ENCODE results near the gene RABL6. TPM values are rescaled to one million over a fixed set of nuclear protein-coding genes. Genes with fewer than 3 reads are reported as not detected.

RABL6 gene
- total and polyA plus RNA-seq, 2 of the 4 experiments (the other 2 are of a cell fraction), result 37.1 to 47.5 TPM

DNA sequence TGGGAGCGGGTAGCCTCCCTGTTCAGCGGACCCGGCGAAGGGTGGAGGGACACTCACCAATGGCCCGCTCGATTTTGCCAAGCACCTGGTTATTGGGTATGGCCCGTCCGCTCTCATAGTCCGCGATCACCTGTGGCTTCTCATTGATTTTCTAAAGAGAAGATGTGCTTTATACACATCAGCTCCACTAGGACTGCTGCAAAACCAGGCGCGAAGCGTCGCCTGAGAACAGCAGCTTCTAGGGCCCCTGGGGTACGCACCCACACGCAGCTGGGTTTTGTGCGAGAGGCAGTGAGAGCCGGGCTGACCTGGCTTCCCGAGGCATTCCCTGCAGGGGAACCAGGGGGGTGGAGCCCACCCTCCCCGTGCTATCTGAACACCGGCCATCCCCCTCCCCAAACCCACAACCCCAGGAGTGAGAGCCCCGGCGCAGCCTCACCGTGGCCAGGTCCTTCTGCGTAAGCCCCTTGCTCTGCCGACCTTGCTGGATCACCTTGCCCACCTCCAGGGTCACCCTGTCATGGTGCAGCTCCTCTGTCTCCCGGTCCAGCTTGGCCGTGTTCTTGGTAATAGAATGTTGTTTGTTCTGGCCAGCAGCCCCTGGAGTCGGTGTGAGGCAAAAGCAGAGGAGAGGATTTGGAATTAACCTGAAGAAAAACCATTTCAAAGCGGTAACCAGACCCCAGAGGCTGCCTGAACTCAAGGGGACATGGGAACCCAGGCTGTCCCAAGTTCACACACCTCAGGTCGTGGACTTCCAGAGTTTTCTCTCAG, 55.3 kb downstream of the RABL6 start:
- no peak overlapping the region for H3K4me3 ChIP-seq (ENCODE audit: insufficient read depth, low read depth, low read length)
- no peak overlapping the region for H3K56ac ChIP-seq (ENCODE audit: extremely low read depth, insufficient read depth, low read length)
- H2BK120ac ChIP-seq (ENCODE audit: low read depth, low read length), result no peak overlapping the region
- CTCF ChIA-PET, result no interaction called here
- no peak overlapping the region for H3K14ac ChIP-seq (replicated peaks; ENCODE audit: low read depth, low read length)
- H2BK15ac ChIP-seq (ENCODE audit: low read depth, low read length), result no peak overlapping the region
- DNase-seq (no peak), ATAC-seq (ENCODE audit: low read depth) (no peak)
- no peak overlapping the region for H2AK9ac ChIP-seq (replicated peaks; ENCODE audit: low read depth, low read length, poor library complexity)
- no peak overlapping the region for H2AFZ ChIP-seq (replicated peaks; ENCODE audit: low read length, poor library complexity)
- no peak overlapping the region for H4K8ac ChIP-seq (ENCODE audit: low read depth in 2 of 2, low read length in 2 of 2)
- H3K18ac ChIP-seq (ENCODE audit: low read depth, low read length), result no peak overlapping the region
- H3K79me1 ChIP-seq (ENCODE audit: low read depth in 1 of 2, low read length in 2 of 2), result peaks cover 16 to 55% of the 10 kb centered on the region in 2 experiments
- no peak overlapping the region for H3K23ac ChIP-seq (ENCODE audit: low read depth, low read length)
- no peak overlapping the region for H3K4ac ChIP-seq (ENCODE audit: low read depth, low read length)
- H4K20me1 ChIP-seq (ENCODE audit: insufficient read depth, low read length), result peaks cover 17% of the 10 kb centered on the region
- peaks cover 2% of the 10 kb centered on the region; the same call in 1 of the 2 replicates for H3K9me3 ChIP-seq (ENCODE audit: control insufficient read depth, insufficient read depth, low read length)
- peaks cover 5% of the 10 kb centered on the region for H3K9me1 ChIP-seq (ENCODE audit: insufficient read depth, low read length)
- intact Hi-C loops (cut with micrococcal nuclease) (no loop called here), dilution Hi-C loops (cut with HindIII; ENCODE audit: low sequenced_read_pairs, unreplicated experiment) (no loop called here), in situ Hi-C loops (cut with MboI; ENCODE audit: low sequenced_read_pairs) (no loop called here)
- WGBS, 2 experiments (ENCODE audit: extremely low coverage in 2 of 2, insufficient read length in 1 of 2), result 99% methylated on average over 15 of the region's 31 CpGs; no CpG with 5 or more reads in 1 of the 2 experiments
- no peak overlapping the region for H2BK5ac ChIP-seq (ENCODE audit: low read depth, low read length, poor library complexity, severe bottlenecking)
- H3K36me3 ChIP-seq (ENCODE audit: control insufficient read depth, insufficient read depth, low read length), result peaks cover 38% of the 10 kb centered on the region
- TF ChIP-seq NFE2L2 (IDR thresholded peaks at IDR 0.05; ENCODE audit: low read depth, low read length) (no peak), FOS (IDR thresholded peaks at IDR 0.05; ENCODE audit: low read depth, low read length) (no peak), POLR2A (IDR thresholded peaks at IDR 0.05; ENCODE audit: low read depth, low read length) (no peak)
- H3K27ac ChIP-seq (ENCODE audit: insufficient read depth, low read length), result no peak overlapping the region
- H4K5ac ChIP-seq (ENCODE audit: low read depth, low read length), result no peak overlapping the region
- POLR2A ChIA-PET (ENCODE audit: unreplicated experiment), result interaction anchor here (0.5 kb wide), 1 partner anchor 22 kb away, joined by 6 read pairs; no protein-coding TSS in a partner anchor
- H3K9ac ChIP-seq (ENCODE audit: low read depth, low read length), result no peak overlapping the region
- no peak overlapping the region for H3K4me2 ChIP-seq (ENCODE audit: low read depth, low read length)
- H3K4me1 ChIP-seq (ENCODE audit: control insufficient read depth, insufficient read depth, low read length), result peaks cover 12% of the 10 kb centered on the region
- BruUV-seq (replicated peaks), result no TSS peak
- H2AK5ac ChIP-seq (ENCODE audit: low read depth, low read length), result no peak overlapping the region
- H2BK20ac ChIP-seq (ENCODE audit: low read depth, low read length), result no peak overlapping the region
- no peak overlapping the region for H4K91ac ChIP-seq (ENCODE audit: insufficient read depth, low read depth, low read length)
- H3K27me3 ChIP-seq (ENCODE audit: control insufficient read depth, insufficient read depth, low read length), result no peaks in the 10 kb centered on the region

All from IMR-90 (cell line).